ENCODE data around the gene CCDC170.

DNA sequence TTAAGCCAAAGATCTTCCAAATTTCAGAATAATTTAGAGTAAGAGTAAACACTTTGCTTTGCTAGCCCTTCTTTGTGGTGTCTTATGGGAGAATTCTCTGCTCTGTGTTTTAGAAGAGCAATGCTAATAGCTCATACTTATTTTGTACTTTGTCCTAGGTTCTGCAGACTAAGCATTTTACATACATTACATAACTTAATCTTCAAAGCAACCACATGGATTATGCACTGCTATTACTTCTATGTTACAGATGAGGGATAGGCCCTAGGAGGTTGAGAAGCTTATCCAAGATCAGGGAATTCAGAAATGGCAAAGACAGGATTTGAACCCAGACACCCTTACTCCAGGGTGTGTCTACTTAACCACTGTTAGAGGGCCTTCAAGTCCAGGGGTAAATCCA lies 9.8 kb upstream of the CCDC170 start:
- TF ChIP-seq, protein P1, sequence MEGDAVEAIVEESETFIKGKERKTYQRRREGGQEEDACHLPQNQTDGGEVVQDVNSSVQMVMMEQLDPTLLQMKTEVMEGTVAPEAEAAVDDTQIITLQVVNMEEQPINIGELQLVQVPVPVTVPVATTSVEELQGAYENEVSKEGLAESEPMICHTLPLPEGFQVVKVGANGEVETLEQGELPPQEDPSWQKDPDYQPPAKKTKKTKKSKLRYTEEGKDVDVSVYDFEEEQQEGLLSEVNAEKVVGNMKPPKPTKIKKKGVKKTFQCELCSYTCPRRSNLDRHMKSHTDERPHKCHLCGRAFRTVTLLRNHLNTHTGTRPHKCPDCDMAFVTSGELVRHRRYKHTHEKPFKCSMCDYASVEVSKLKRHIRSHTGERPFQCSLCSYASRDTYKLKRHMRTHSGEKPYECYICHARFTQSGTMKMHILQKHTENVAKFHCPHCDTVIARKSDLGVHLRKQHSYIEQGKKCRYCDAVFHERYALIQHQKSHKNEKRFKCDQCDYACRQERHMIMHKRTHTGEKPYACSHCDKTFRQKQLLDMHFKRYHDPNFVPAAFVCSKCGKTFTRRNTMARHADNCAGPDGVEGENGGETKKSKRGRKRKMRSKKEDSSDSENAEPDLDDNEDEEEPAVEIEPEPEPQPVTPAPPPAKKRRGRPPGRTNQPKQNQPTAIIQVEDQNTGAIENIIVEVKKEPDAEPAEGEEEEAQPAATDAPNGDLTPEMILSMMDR (IDR thresholded peaks at IDR 0.05; ENCODE audit: borderline replicate concordance, extremely low read depth, low read length, poor library complexity, severe bottlenecking): no peak
- no peak for TF ChIP-seq EZH2 (IDR thresholded peaks at IDR 0.05; ENCODE audit: borderline replicate concordance, low read depth, low read length, severe bottlenecking)
